GM18508 (cell line): ENCODE results near the gene PSPH.
"Not testable (repeated sequence)": the region's sequence is repeated elsewhere in the genome, so short reads cannot be mapped to it uniquely, and the experiment has no call there.

ENCODE experiments used
- ATAC-seq: cut with Tn5 transposase; IDR thresholded peaks from one replicate; pipeline ENCODE4 v1.9.1; 2021; ENCODE audit warnings: moderate number of reproducible peaks; ENCODE audit not compliant: insufficient read depth, unreplicated experiment

PSPH gene

DNA sequence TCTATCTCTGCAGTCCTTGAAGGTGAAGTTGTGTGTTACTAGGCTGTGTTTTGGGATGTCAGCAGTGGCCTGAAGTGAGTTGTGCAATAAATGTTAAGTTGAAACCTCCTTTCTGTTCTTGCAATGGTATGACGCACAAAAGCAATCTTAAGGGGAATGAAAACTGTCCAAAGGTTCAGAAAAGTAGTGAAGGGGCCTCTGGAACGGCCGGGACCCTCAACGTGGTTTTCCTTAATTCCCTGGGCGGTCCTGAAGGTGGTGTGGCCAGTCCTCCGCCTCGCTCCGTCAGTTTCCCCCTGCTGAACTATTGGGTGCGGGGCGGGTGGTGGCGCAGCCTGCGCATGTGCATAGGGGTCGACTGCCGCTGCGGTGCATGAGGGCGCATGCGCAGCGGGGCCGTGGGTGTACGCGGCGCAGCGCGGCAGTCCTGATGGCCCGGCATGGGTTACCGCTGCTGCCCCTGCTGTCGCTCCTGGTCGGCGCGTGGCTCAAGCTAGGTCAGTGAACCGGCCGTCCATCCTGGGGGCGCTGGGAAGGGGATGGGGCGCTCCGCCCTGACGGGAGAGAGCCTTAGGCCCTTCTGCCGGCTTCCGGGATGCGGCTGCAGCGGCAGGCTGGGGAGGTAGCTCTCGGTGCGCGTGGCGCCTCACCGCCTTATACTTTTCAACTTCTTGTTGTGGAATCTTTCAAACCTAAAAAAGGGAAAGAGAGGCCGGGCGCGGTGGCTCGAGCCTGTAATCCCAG lies 12.8 kb upstream of the PSPH start, which contains the start of gene SUMF2:
SUMF2 (plus strand) TSS at position 405 of the 744 bp plus-strand sequence; CDS start at position 431, 26 bp downstream.
- peak; percentile 73 for ATAC-seq

DNA sequence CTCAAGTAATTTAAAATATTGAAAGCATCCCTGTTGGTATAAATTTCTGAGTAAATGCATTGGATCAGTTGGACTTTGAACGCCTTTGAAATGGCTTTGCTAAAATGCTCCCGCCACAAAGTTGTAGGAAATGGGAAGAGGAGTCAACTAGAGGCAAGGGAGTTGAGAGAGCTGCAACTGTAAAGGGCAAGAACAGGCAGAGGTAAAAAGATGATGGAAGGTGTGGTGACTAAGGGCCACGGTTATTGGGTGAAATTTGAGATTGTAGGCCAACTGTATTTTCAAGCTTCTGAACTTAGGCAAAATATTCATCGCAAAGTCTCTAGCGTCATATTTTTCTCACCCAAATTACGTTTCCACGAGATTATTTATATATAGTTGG lies 12.2 kb upstream of the PSPH start:
- ATAC-seq, result no peak

DNA sequence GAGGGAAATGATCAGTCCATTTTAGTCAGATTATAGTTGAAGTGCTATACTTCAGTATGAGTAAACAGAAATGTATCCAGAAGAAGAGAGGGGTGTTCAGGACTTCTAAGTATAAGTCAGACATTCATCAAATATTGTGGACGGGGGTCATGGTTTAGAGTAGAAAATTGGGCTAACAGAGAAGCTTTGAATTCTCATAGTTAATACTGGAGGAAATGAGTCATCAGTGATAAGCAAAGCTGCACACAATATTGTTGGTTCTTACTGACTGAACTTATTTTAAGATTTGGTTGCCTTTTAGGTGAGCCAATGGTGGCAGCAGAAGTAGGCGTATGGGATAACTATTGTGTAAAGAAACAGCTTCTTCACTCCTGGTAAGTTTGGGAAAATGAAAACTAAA lies 11.1 kb upstream of the PSPH start:
- no peak for ATAC-seq

DNA sequence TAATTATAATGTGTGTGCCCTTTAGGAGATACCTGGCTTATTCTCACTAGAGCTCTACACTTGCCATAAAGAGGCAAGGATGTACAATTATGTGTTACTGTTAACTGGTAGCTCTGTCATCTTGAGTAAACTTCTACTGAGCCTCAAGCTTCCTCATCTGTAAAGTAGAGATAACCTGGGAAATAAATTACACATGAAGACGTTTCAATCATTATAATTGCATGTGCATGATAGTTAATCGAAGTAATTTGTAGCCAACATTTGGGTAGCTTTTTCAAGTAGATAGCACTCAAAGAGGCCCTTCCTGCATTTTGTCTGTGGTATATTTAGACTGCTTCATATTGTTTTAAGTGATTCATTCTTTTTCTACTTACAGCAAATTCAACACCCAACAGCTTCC lies 2.7 kb upstream of the PSPH start:
- no peak for ATAC-seq

DNA sequence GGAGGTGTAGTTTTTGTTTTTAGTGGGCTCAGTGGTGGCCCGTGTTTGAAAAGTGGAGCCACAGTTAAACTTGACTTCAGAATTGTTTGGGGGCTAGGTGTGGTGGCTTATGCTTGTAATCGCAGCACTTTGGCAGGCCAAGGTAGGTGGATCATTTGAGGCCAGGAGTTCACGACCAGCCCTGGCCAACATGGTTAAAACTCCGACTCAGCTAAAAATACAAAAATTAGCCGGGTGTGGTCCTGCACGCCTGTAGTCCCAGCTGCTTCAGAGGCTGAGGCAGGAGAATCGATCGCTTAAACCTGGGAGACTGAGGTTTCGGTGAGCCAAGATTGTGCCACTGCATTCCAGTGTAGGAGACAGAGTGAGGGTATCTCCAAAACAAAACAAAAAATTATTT lies 2.1 kb upstream of the PSPH start:
- no peak for ATAC-seq

DNA sequence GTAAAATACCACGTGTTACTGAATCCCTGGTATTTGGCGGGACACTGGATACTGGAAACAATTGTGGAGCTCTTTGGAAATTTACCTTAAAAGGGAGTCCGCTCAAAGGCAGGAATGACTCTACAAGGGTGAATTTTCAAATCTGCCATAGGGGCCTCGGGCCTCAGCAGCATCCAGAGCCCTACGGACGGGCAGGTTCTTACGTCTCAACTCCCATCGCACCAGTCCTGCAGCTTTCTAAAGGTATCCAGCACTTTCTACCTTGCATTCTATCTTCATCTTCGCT lies 248 bp downstream of the PSPH start:
- ATAC-seq, result no peak

DNA sequence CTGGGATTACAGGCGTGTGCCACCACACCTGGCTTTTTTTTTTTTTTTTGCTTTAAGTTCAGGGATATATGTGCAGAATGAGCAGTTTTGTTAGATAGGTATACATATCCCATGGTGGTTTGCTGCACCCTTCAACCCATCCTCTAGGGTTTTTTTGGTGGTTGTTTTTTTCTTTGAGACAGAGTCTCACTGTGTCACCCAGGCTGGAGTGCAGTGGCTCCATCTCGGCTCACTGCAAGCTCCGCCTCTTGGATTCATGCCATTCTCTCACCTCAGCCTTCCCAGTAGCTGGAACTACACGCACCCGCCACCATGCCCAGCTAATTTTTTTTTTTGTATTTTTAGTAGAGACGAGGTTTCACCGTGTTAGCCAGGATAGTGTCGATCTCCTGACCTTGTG lies 2.5 kb downstream of the PSPH start:
- not testable (repeated sequence) for ATAC-seq

DNA sequence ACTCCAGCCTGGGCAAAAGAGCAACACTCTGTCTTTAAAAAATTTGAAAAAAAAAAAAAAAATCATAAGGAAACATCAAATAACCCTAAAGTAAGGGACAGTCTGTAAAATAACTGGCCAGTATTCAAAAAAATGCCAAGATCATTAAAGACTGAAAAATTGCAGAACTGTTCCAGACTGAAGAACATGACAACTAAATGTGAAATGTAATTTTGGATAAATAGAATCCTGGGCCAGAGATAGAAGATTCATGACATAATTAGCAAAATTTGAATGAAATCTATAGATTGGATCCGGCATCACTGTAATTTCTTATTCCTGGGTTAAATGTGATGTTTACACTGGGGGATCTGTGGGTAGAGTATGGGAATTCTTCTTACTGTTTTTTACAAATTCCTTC lies 3.0 kb downstream of the PSPH start:
- no peak for ATAC-seq

DNA sequence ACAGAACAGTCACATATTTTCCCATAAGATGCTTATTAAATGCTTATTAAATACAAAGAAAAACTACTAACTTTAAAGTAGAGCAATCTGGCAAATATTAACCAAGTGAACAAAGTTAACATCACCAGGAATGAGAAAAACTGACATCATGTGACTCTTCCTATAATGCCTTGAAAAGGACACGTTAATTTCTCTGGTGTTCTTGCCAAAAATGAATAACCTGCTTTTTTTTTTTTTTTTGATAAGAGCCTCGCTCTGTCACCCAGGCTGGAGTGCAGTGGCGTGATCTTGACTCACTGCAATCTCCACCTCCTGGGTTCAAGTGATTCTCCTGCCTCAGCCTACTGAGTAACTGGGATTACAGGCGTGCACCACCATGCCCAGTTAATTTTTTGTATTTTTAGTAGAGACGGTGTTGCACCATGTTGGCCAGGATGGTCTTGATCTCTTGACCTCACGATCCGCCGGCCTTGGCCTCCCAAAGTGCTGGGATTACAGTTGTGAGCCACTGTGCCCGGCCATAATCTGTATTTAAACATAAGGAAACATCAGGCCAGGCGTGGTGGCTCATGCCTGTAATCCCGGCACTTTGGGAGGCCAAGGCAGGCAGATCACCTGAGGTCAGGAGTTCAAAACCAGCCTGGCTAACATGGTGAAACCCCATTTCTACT lies 3.7 kb downstream of the PSPH start:
- not testable (repeated sequence) for ATAC-seq

DNA sequence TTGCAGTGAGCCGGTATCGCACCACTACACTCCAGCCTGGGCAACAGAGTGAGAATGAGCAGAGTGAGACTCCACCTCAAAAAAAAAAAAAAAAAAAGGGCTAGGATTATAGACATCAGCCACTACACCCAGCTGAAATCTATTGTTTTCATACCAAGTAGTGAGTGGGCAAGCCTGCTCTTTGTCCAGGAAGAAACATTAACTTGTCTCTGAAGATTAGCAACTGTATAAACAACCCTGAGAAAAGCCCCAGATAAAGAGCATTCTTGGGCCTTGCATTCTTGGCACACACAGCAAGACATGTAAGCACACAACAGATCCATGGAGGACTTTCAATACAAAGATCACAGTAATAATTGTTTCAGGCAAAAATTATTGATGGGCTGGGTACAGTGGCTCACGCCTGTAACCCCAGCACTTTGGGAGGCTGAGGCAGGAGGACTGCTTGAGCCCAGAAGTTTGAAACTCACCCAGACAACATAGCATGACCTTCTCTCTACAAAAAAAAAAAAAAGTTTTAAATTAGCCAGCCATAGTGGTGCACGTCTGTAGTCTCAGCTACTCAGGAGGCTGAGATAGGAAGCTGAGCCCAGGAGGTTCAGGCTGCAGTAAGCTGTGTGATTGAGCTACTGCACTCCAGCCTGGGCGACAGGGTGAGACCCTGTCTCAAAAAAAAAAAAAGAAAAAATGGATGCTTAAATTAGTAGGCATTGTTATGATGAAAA lies 4.4 kb downstream of the PSPH start:
- no peak for ATAC-seq

DNA sequence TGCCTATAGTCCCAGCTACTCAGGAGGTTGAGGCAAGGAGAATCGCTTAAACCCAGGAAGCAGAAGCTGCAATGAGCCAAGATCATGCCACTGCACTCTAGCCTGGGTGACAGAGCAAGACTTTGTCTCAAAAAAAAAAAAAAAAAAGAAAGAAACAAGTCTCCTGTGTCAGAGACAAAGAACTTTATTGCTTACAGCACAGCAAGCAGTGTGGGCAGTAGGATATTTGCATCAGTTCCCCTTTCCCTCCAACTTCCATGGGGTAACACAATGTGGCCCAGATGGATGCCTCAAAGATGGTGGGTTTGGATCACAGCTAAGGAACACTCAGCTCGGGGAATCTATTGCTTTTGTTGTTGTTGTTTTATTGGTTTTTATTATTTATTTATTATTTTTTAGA lies 5.5 kb downstream of the PSPH start:
- ATAC-seq, result not testable (repeated sequence)

DNA sequence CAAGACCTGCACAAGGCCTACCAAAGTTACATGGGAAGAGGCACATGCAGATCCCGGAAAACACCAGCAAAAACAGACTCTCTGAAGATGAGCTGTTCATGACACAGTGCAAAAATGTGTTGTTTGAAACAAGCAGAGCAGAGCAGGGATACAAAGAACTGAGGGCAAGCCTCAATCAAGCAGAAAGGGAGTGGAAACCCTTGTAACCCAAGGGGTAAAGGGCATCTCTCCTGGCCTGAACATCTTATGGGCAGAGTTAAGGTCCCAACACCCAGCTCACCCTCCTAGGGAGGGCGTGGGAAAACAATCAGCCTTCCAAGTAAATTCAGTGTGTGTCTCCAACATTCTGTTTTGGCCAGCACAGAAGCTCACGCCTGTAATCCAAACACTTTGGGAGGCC lies 10.5 kb downstream of the PSPH start:
- ATAC-seq, result no peak

DNA sequence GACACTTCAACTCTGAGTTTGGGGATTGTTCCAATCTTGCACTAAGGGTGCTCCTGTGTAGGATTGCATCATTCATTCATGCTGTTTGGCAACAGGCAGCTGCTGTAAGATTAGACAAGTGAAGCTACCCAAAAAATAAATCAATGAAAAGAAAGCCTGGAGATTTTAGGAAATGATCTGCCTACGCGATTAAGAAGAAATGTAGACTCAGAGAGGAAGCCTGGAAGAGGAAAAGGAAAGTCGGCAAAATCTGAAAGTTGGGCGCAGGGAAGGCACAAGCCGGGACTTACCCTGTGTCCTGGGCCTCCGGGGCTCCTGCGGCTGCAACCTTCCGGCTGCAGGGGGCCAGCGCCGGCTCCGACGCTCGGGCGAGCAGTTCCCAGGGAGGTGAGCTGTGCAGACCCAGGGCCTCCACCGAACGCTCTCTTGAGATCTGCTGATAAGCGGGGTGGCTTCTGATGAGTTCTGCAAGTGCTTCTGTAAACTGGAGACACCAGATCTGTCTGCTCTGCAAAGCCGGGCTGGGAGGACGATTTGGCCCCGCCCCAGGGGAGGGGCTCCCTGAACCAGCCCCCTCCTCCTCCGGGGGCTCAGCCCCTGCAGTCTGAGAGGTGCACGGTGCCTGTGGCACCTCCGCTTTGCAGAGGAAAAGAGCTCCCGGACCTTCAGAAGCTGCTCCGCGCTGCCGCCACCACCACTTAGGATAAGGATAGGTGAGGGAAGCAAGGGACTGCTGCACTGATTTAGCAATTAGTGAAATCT lies 17.4 kb downstream of the PSPH start:
- peak; percentile 91 for ATAC-seq

DNA sequence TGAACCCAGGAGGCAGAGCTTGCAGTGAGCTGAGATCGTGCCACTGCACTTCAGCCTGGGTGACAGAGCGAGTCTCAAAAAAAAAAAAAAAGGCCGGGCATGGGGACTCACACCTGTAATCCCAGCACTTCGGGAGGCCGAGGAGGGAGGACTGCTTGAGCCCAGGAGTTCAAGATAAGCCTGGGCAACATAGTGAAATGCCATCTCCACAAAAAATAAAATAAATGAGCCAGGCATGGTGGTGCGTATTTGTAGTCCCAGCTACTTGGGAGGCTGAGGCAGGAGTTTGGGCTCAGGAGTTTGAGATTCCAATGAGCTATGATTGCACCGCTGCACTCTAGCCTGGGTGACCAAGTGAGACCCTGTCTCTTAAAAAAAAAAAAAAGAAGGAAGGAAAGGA lies 18.7 kb downstream of the PSPH start:
- ATAC-seq, result not testable (repeated sequence)

DNA sequence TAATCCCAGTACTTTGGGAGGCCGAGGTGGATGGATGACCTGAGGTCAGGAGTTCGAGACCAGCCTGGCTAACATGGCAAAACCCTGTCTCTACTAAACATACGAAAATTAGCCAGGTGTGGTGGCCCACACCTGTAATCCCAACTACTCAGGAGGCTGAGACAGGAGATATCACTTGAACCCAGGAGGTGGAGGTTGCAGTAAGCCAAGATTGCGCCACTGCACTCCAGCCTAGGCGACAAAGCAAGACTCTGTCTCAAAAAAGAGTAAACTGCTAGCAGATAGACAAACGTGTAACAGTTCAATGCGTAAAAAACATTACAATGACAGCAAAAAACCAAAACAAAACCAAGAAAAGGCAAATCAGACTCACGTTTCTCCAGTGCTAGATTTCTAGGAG lies 19.7 kb downstream of the PSPH start:
- ATAC-seq, result not testable (repeated sequence)

DNA sequence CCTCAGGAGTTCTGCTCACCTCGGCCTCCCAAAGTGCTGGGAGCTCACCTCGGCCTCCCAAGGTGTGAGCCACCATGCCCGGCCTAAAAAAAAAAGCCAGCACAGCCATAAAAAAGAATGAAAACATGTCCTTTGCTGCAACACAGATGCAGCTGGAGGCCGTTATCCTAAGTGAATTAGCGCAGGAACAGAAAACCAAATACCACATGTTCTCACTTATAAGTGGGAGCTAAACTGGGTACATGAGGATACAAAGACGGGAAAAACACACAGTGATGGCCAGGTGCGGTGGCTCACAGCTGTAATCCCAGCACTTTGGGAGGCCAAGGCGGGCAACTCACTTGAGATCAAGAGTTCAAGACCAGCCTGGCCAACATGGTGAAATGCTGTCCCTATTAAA lies 20.9 kb downstream of the PSPH start:
- ATAC-seq, result no peak

DNA sequence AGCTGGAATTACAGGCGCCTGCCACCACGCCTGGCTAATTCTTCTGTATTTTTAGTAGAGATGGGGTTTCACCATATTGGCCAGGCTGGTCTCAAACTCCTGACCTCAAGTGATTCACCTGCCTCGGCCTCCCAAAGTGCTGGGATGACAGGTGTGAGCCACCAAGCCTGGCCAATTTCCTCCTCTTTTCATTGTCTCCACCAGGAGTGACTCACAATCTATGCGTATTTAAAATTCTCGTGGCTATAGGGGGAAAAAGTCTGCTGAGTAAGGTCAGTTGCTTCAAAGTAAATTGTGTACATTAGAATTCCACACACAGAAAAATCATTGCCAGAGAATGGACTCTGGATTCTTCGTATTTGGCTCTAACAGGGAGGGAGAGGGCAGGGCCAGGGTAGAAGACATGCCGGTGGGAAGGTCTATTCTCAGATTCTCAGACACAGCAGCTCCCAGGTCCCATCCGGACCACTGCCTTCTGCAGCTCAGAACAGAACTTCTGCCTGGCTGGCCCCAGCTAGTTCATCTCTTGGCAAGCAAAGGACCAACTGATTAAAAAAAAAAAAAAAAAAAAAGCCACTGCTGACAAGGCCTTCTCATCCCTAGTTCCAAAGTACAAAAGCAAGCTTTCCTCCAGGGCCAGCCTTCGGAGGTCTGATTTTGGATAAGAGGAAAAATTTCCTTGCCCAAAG lies 22.2 kb downstream of the PSPH start:
- no peak for ATAC-seq

DNA sequence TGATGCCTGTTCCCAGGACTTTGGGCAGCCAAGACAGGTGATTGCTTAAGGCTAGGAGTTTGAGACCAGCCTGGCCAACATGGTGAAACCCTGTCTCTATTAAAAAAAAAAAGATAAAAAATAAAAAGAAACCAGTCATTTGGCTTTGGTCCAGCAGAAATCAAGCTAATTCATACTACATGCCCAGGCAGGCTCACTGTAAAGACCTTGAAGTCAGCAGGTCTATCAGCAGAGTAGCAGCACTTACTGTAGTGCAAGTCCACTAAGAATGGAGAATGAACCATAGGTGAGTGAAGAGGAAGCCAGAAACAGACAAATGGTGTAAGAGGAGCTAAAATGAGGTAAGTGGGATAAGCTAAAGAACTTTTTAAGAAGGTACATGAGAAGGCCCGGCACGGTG lies 24.7 kb downstream of the PSPH start:
- ATAC-seq, result no peak

DNA sequence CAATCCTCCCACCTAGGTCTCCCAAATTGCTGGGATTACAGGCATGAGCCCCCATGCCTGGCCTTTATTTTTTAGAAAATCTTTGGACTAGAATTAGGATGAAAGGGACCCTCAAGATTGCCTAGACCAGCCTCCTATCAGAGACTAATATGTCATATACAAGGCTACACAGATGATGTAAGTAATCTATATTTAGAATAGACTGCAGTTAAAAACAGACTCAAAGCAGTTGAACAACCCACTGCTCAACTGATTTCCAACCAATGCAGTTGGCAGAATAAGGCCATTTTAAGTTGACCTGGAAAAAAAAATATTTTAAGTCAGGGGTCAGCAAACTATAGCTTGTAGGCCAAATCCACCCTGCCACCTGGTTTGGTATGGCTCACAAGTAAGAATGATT lies 27.7 kb downstream of the PSPH start:
- no peak for ATAC-seq

DNA sequence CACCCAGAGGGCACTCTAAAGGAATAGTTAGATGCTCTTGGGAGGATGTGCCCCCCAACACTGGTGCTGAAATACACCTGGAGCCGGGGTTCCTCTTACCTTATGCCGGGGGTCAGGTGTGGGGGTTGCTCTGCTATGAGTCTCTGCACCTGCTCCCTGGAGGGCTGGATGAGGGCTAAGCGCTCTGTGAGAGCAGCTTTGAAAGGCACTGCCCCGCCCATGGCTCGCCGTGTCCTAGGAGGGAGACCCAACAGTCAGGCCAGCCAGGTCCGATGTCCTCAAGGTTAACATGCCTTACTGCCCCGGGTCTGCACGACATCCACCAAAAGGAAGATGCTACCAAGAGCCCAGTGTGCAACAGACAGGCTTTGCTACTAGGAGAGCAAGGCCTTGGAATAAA lies 31.7 kb downstream of the PSPH start:
- ATAC-seq, result no peak
